Neuronal stem cell (in vitro differentiated cells): ENCODE results near the gene FOXL3.

Experiments
- DNase-seq: peaks from one replicate; pipeline ENCODE4 v3.0.0-alpha.2; 2013; ENCODE audit warnings: low spot score
- H2AFZ ChIP-seq: one replicate; pipeline ENCODE4 v1.6.1; 2013; ENCODE audit warnings: mild to moderate bottlenecking, low read length, inconsistent platforms
- H2AK5ac ChIP-seq: 2 replicates; pipeline ENCODE4 v1.6.1; 2013; ENCODE audit warnings: low read depth, mild to moderate bottlenecking, inconsistent platforms, low read length, moderate library complexity, mixed read lengths
- H2BK120ac ChIP-seq: 2 replicates; pipeline ENCODE4 v1.6.1; 2013; ENCODE audit warnings: low read depth, mild to moderate bottlenecking, inconsistent platforms, low read length, moderate library complexity, mixed read lengths
- H2BK12ac ChIP-seq: one replicate; pipeline ENCODE4 v1.6.1; 2013; ENCODE audit warnings: low read length, inconsistent platforms
- H2BK15ac ChIP-seq: 2 replicates; pipeline ENCODE4 v1.6.1; 2013; ENCODE audit warnings: mild to moderate bottlenecking, low read length, inconsistent platforms, mixed read lengths
- H2BK5ac ChIP-seq: one replicate; pipeline ENCODE4 v1.6.1; 2013; ENCODE audit warnings: inconsistent platforms, mild to moderate bottlenecking, low read length, moderate library complexity
- H3K14ac ChIP-seq: one replicate; pipeline ENCODE4 v1.6.1; 2013; ENCODE audit warnings: low read length, inconsistent platforms
- H3K18ac ChIP-seq: 2 replicates; pipeline ENCODE4 v1.6.1; 2013; ENCODE audit warnings: low read length, inconsistent platforms
- H3K23ac ChIP-seq: 2 replicates; pipeline ENCODE4 v1.6.1; 2013; ENCODE audit warnings: low read depth, mild to moderate bottlenecking, mixed read lengths, low read length, inconsistent platforms; ENCODE audit not compliant: poor library complexity
- H3K27ac ChIP-seq: replicated peaks from 3 replicates; pipeline ENCODE4 v1.5.1; 2013; ENCODE audit warnings: low read length, inconsistent platforms
- H3K27me3 ChIP-seq, 3 experiments: 2 replicates each; pipeline ENCODE4 v1.6.1; 2013; ENCODE audit warnings: low read length in 3 of 3, mild to moderate bottlenecking in 2 of 3, inconsistent platforms in 1 of 3, low read depth in 1 of 3, mixed read lengths in 1 of 3, moderate library complexity in 1 of 3; ENCODE audit not compliant: control insufficient read depth in 3 of 3, insufficient read depth in 3 of 3
- H3K36me3 ChIP-seq, 2 donors: replicated peaks in 1 of 2; 2 replicates each; pipeline ENCODE4 v1.6.1; 2013; ENCODE audit warnings: low read length in 2 of 2; ENCODE audit not compliant: control insufficient read depth in 2 of 2, insufficient read depth in 2 of 2
- H3K4ac ChIP-seq: 2 replicates; pipeline ENCODE4 v1.6.1; 2013; ENCODE audit warnings: inconsistent platforms, mild to moderate bottlenecking, low read length, moderate library complexity
- H3K4me1 ChIP-seq, 2 donors: 1 replicate in 1 of 2; 2 replicates in 1 of 2; pipeline ENCODE4 v1.6.1; 2013; ENCODE audit warnings: low read length in 2 of 2, low read depth in 1 of 2; ENCODE audit not compliant: control insufficient read depth in 2 of 2, insufficient read depth in 1 of 2
- H3K4me2 ChIP-seq: one replicate; pipeline ENCODE4 v1.6.1; 2013; ENCODE audit warnings: mild to moderate bottlenecking, low read length, inconsistent platforms; ENCODE audit not compliant: insufficient read depth, poor library complexity, severe bottlenecking
- H3K4me3 ChIP-seq, 2 donors: 2 replicates each; pipeline ENCODE4 v1.5.1; 2013; ENCODE audit warnings: low read length in 2 of 2, mild to moderate bottlenecking in 2 of 2, inconsistent platforms in 1 of 2, moderate library complexity in 1 of 2
- H3K79me1 ChIP-seq: one replicate; pipeline ENCODE4 v1.6.1; 2013; ENCODE audit warnings: low read depth, mild to moderate bottlenecking, inconsistent platforms, low read length, moderate library complexity
- H3K9ac ChIP-seq: one replicate; pipeline ENCODE4 v1.6.1; 2013; ENCODE audit warnings: mild to moderate bottlenecking, low read depth, low read length, inconsistent platforms; ENCODE audit not compliant: poor library complexity
- H3K9me3 ChIP-seq, 2 donors: replicated peaks in 1 of 2; 2 replicates each; pipeline versions ENCODE3 to v1.6.1; 2013; ENCODE audit warnings: low read length in 2 of 2, mild to moderate bottlenecking in 2 of 2, inconsistent platforms in 1 of 2, low read depth in 1 of 2, mixed read lengths in 1 of 2, moderate library complexity in 1 of 2; ENCODE audit not compliant: control insufficient read depth in 2 of 2, insufficient read depth in 1 of 2
- H4K8ac ChIP-seq: one replicate; pipeline ENCODE4 v1.6.1; 2013; ENCODE audit warnings: low read depth, mild to moderate bottlenecking, inconsistent platforms, low read length, moderate library complexity
- H4K91ac ChIP-seq: one replicate; pipeline ENCODE4 v1.6.1; 2013; ENCODE audit warnings: low read length, low read depth, mild to moderate bottlenecking, inconsistent platforms; ENCODE audit not compliant: poor library complexity
- WGBS, 2 donors: extraction: QIAGEN DNeasy Blood & Tissue Kit; methylation state at CpG; one replicate each; pipeline ENCODE4 v1.1.7; 2013; ENCODE audit warnings: missing lambda C conversion rate in 2 of 2, mixed read lengths in 1 of 2; ENCODE audit not compliant: insufficient read length in 2 of 2, insufficient replicate concordance in 1 of 2; ENCODE audit errors: extremely low coverage in 2 of 2; 5-methylcytosine and 5-hydroxymethylcytosine counted together

Gene FOXL3

DNA sequence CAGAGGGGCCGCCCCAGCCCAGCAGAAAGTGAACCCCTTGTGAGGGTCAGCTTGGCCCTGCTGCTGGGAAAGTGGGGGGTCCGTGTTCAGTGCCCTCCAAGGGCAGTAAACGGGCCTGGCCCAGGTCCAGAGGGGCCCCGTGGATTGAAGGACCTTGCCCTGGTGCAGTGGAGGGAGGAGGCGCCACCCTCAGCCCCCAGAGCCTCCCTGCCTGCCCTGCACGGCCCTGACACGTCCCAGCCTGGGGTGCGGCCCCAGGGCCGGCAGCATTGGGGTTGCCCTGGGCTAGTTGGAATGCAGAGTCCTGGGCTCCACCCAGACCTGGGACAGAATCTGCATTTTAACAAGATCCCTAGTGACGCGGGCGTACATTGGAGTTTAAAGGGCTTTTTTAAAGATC, 42.8 kb upstream of the FOXL3 start:
- Histone ChIP-seq H3K23ac (no peak overlapping the region), H3K4ac (no peak overlapping the region), H3K18ac (peak overlapping the region; percentile 72), H3K4me2 (no peak overlapping the region), H3K4me3 (no peak overlapping the region), H2AFZ (no peak overlapping the region), H2BK5ac (no peak overlapping the region), H3K4me1 (peaks cover 0 to 9% of the 10 kb centered on the region in 2 donors), H3K27me3 (no peaks in the 10 kb centered on the region), H2BK15ac (no peak overlapping the region), H3K9me3 (no peaks in the 10 kb centered on the region), H3K14ac (no peak overlapping the region), H2AK5ac (no peak overlapping the region), H2BK120ac (no peak overlapping the region), H3K27ac (no peak overlapping the region), H4K8ac (no peak overlapping the region), H4K91ac (no peak overlapping the region), H3K36me3 (no peaks in the 10 kb centered on the region), H2BK12ac (no peak overlapping the region), H3K79me1 (no peaks in the 10 kb centered on the region), H3K9ac (no peak overlapping the region)
- no peak for DNase-seq
- no CpG with 5 or more reads among the region's 12 CpGs for WGBS, 2 donors

DNA sequence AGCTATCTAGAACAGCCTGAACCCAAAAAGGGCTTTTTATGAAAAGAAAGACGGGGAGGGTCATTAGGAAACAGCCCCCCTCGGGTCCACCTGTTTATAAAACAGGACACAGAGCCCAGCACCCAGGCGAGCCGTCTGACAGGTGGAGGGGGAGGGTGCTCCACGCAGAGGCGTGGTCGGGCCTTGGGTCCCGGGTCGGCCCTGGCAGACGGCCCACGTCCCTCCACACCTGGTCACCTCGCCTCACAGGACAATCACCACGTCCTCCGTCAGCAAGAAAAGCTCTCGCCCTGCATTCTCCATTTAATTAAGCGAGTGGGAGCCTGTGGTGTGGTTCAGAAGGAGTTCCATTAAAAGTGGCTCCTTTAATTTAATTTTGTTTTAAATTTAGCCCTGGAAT, 42.3 kb upstream of the FOXL3 start:
- no peak overlapping the region for H4K8ac ChIP-seq
- H3K36me3 ChIP-seq = no peaks in the 10 kb centered on the region
- no CpG with 5 or more reads among the region's 16 CpGs for WGBS, 2 donors
- H3K14ac ChIP-seq = no peak overlapping the region
- peaks cover 0 to 9% of the 10 kb centered on the region in 2 donors for H3K4me1 ChIP-seq
- H3K27me3 ChIP-seq = no peaks in the 10 kb centered on the region
- H3K23ac ChIP-seq = no peak overlapping the region
- no peak overlapping the region for H2AFZ ChIP-seq
- no peak overlapping the region for H4K91ac ChIP-seq
- H2BK5ac ChIP-seq = no peak overlapping the region
- H2BK15ac ChIP-seq = no peak overlapping the region
- H3K4ac ChIP-seq = no peak overlapping the region
- H3K9me3 ChIP-seq = no peaks in the 10 kb centered on the region
- peak overlapping the region; percentile 41 for H3K18ac ChIP-seq
- H3K4me3 ChIP-seq = no peak overlapping the region
- no peak for DNase-seq
- H2BK12ac ChIP-seq = no peak overlapping the region
- no peaks in the 10 kb centered on the region for H3K79me1 ChIP-seq
- H3K9ac ChIP-seq = no peak overlapping the region
- H3K27ac ChIP-seq = no peak overlapping the region
- no peak overlapping the region for H3K4me2 ChIP-seq
- H2BK120ac ChIP-seq = no peak overlapping the region
- H2AK5ac ChIP-seq = no peak overlapping the region

- Histone ChIP-seq H3K4me3 (no peak overlapping the region), H2BK15ac (no peak overlapping the region), H3K4me2 (no peak overlapping the region), H3K9me3 (no peaks in the 10 kb centered on the region), H2BK120ac (peak overlapping the region; percentile 61), H4K8ac (no peak overlapping the region), H3K36me3 (no peaks in the 10 kb centered on the region), H2AFZ (no peak overlapping the region), H3K27ac (no peak overlapping the region), H3K18ac (peak overlapping the region; percentile 80), H3K4me1 (peaks cover 0 to 9% of the 10 kb centered on the region in 2 donors), H3K4ac (no peak overlapping the region), H3K14ac (peak overlapping the region; percentile 38), H2BK5ac (no peak overlapping the region), H3K23ac (no peak overlapping the region), H3K79me1 (no peaks in the 10 kb centered on the region), H4K91ac (no peak overlapping the region), H3K9ac (no peak overlapping the region), H2AK5ac (no peak overlapping the region), H2BK12ac (no peak overlapping the region), H3K27me3 (no peaks in the 10 kb centered on the region)
- no peak for DNase-seq
- WGBS, 2 donors = no CpG with 5 or more reads among the region's 20 CpGs
These were observed 41.1 kb upstream of the FOXL3 start for GRCh38 chr7:248732-249435.

- Histone ChIP-seq H3K4ac (no peak overlapping the region), H3K23ac (no peak overlapping the region), H3K4me2 (no peak overlapping the region), H2BK5ac (no peak overlapping the region), H4K8ac (no peak overlapping the region), H2AK5ac (no peak overlapping the region), H3K36me3 (no peaks in the 10 kb centered on the region), H2AFZ (no peak overlapping the region), H3K9me3 (no peaks in the 10 kb centered on the region), H3K9ac (no peak overlapping the region), H3K79me1 (no peaks in the 10 kb centered on the region), H4K91ac (no peak overlapping the region), H2BK15ac (no peak overlapping the region), H2BK120ac (no peak overlapping the region), H3K14ac (no peak overlapping the region), H3K18ac (no peak overlapping the region), H3K27ac (peak overlapping the region; percentile 66), H3K4me3 (no peak overlapping the region), H3K27me3 (no peaks in the 10 kb centered on the region), H3K4me1 (peaks cover 0 to 9% of the 10 kb centered on the region in 2 donors), H2BK12ac (no peak overlapping the region)
- DNase-seq = no peak
- WGBS, 2 donors = no CpG with 5 or more reads among the region's 12 CpGs
These were observed 40.0 kb upstream of the FOXL3 start for GRCh38 chr7:249989-250388.
